Measurements from ENCODE around the gene GRM4.

- TF ChIP-seq YY1 (IDR thresholded peaks at IDR 0.05; ENCODE audit: insufficient read depth, insufficient read length), result no peak
- TF ChIP-seq SUZ12 (IDR thresholded peaks at IDR 0.05; ENCODE audit: extremely low read depth, insufficient read depth, insufficient read length), result no peak
These were observed 171.4 kb downstream of the GRM4 start for GRCh38 chr6:33974471-33974870.
